Peyer's patch (tissue), 4 donors: ENCODE measurements around the gene BOC.

Experiments
- POLR2A ChIP-seq, 2 donors: fragments of 450-650 bp; IDR thresholded peaks; one replicate each; pipeline ENCODE4 v1.5.1; 2017; ENCODE audit warnings: antibody characterized with exemption in 2 of 2, mild to moderate bottlenecking in 2 of 2, moderate library complexity in 2 of 2
- TF ChIP-seq, protein P1 (sequence below), 6 experiments: fragments of 450-650 bp in 4 of 6; fragments of 200-600 bp in 2 of 6; sonication (generic) in 1 of 6; IDR thresholded peaks; one replicate each; pipeline ENCODE4 v1.5.1; 2017 to 2019; ENCODE audit warnings: antibody characterized with exemption in 6 of 6, mild to moderate bottlenecking in 3 of 6, moderate library complexity in 1 of 6

GRCh38 chr3:113228498-113229286 lies 17.3 kb downstream of the BOC start:
- TF ChIP-seq, protein P1, sequence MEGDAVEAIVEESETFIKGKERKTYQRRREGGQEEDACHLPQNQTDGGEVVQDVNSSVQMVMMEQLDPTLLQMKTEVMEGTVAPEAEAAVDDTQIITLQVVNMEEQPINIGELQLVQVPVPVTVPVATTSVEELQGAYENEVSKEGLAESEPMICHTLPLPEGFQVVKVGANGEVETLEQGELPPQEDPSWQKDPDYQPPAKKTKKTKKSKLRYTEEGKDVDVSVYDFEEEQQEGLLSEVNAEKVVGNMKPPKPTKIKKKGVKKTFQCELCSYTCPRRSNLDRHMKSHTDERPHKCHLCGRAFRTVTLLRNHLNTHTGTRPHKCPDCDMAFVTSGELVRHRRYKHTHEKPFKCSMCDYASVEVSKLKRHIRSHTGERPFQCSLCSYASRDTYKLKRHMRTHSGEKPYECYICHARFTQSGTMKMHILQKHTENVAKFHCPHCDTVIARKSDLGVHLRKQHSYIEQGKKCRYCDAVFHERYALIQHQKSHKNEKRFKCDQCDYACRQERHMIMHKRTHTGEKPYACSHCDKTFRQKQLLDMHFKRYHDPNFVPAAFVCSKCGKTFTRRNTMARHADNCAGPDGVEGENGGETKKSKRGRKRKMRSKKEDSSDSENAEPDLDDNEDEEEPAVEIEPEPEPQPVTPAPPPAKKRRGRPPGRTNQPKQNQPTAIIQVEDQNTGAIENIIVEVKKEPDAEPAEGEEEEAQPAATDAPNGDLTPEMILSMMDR (IDR thresholded peaks at IDR 0.05): no peak
- TF ChIP-seq POLR2A (IDR thresholded peaks at IDR 0.05): no peak
